Fibroblast of villous mesenchyme (primary cell): ENCODE measurements around the gene AKT1S1. TPM values are rescaled to one million over a fixed set of nuclear protein-coding genes. Genes with fewer than 3 reads are reported as not detected.
"Not testable (repeated sequence)": the region's sequence is repeated elsewhere in the genome, so short reads cannot be mapped to it uniquely, and the experiment has no call there.

Experiments used
- DNase-seq: peaks from one replicate; pipeline ENCODE4 v3.0.0-alpha.2; 2010; ENCODE audit warnings: low read depth
- H3K4me3 ChIP-seq: 2 replicates; pipeline ENCODE4 v1.5.1; 2011; ENCODE audit warnings: low read depth, mild to moderate bottlenecking, low read length
- CTCF ChIP-seq: IDR thresholded peaks from 2 replicates; pipeline ENCODE4 v1.5.1; 2012; ENCODE audit warnings: low read depth, mild to moderate bottlenecking, low read length; ENCODE audit not compliant: insufficient read depth
- small RNA-seq: library from RNA; depleted of rRNA; stranded (forward); fragments of <200 nt; gene quantifications from one replicate; pipeline ENCODE3, GENCODE V24; 2012
- total RNA-seq: library from RNA; depleted of rRNA; stranded (reverse); fragments of >200 nt; gene quantifications from 2 replicates; pipeline ENCODE4 v1.2.3, GENCODE V29; 2012

The AKT1S1 gene
- total RNA-seq, 1 donor, result 12.5 TPM

DNA sequence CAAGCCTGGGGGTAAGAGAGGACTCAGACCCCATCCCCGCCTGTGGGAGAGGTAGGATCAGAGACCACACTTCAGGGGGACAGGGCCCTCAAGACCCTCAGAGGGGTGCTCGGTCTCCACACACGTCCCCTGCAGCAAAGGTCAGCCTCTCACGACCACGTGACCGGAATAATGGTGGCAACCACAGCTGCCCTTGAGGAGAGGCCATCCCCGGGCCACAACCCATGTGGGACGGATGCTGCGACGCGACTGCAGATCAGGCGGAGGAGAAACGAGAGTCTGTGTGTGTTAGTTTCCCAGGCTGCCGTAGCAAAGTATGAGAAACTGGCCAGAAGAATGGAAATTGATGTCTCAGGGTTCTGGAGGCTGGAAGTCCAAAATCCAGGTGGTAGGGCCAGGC lies 50.1 kb downstream of the AKT1S1 start:
- DNase-seq, result no peak
- no peak overlapping the region for H3K4me3 ChIP-seq
- no peak for TF ChIP-seq CTCF

GRCh38 chr19:49824662-49825061 lies 52.5 kb downstream of the AKT1S1 start:
- TF ChIP-seq CTCF, result no peak
- DNase-seq, result no peak
- no peak overlapping the region for H3K4me3 ChIP-seq

DNA sequence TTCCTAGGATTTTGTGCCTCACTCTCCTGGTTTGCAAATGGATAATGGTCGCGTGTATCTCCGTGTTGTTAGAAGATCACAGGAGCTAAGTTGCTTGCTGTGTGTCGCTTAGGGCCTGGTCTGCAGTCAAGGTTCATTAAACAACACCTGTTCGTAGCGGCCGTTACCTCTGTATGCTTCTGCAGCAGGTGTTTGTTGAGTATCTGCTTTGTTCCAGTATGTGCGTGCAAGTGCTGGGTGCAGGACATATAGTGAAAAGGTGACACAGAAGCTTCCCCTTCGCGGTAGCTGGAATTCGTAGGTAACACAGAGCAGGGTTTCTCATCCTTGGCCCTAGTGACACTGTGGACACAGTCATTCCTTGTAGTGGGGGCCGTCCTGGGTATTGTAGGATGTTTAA lies 53.7 kb downstream of the AKT1S1 start:
- no peak overlapping the region for H3K4me3 ChIP-seq
- DNase-seq, result no peak
- TF ChIP-seq CTCF, result no peak

DNA sequence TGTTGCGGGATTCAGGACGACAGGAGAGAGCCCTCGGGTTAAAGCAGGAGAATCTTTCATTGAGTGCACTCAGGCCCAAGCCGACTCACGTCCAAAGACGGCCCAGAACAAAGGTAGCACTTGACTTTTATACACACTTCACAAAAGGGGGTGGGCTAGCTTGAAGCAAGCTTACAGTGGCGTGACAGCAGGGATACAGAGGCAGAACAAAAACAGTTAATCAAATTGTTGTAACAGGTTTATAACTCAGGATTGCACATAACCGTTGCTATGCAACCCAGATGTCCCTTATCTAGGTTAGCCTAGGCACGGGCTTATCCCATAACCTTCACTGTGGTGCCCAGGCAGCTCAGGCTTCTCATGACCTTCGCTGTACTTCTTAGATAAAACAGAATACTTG lies 57.0 kb downstream of the AKT1S1 start:
- peak overlapping the region; percentile 89 for H3K4me3 ChIP-seq
- peak; percentile 98 for DNase-seq
- TF ChIP-seq CTCF, result no peak

DNA sequence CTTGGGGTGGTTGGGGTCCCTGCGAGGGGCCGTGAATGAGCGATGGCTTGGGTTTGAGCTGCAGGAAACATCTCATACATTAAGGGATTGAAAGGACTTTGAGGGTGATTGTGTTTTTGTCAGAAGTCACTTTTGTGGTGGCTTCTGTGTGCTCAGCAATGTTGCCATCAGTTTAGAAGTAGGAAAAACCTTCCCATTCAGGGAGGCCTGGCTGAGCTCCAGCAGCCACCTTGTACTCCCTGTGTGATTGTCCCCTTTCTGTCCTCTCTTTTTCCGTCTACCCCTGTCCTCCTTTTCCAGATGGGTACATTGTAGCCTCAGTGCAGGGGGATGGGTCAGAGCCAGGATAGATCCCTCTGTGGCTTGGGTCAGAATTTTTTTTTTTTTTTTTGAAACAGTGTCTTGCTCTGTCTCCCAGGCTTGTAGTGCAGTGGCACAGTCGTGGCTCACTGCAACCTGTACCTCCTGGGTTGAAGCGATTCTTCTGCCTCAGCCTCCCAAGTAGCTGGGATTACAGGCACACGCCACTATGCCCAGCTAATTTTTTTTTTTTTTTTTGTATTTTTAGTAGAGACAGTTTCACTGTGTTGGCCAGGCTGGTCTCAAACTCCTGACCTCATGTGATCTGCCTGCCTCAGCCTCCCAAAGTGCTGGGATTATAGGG lies 57.6 kb downstream of the AKT1S1 start:
- not testable (repeated sequence) for DNase-seq
- peak overlapping the region; percentile 89 for H3K4me3 ChIP-seq

Small RNA genes lying within 50 kb of the gene (small RNA-seq; reads per million reads assigned to genes)
- gene MIR4749, result not detected

Other genes with a start within 250 kb of the AKT1S1 start
- 43.2 and 44.5 TPM in 2 replicates for gene RRAS, start 237.2 kb downstream of the AKT1S1 start, total RNA-seq
- gene SCAF1, start 235.1 kb downstream of the AKT1S1 start, total RNA-seq, result 17.4 and 18.1 TPM in 2 replicates
- 49.9 and 66.5 TPM in 2 replicates for gene IRF3, start 211.5 kb downstream of the AKT1S1 start, total RNA-seq
- gene BCL2L12, start 211.4 kb downstream of the AKT1S1 start, total RNA-seq, result 4.7 and 6.8 TPM in 2 replicates
- gene PRMT1, start 200.1 kb downstream of the AKT1S1 start, total RNA-seq, result 258 and 341 TPM in 2 replicates
- under 0.01 and 0.32 TPM in 2 replicates for gene ADM5, start 187.8 kb downstream of the AKT1S1 start, total RNA-seq
- 20.0 and 32.0 TPM in 2 replicates for gene CPT1C, start 186.2 kb downstream of the AKT1S1 start, total RNA-seq
- gene TSKS, start 114.0 kb downstream of the AKT1S1 start, total RNA-seq, result 0.43 TPM in 1 of 2 replicates, not detected in the other
- gene AP2A1, start 110.4 kb downstream of the AKT1S1 start, total RNA-seq, result 92.0 and 97.0 TPM in 2 replicates
- gene FUZ, start 64.1 kb downstream of the AKT1S1 start, total RNA-seq, result 15.1 and 19.3 TPM in 2 replicates
- 21.6 and 21.9 TPM in 2 replicates for gene MED25, start 59.1 kb downstream of the AKT1S1 start, total RNA-seq
- gene PTOV1, start 26.2 kb downstream of the AKT1S1 start, total RNA-seq, result 47.9 and 53.5 TPM in 2 replicates
- 40.2 and 64.1 TPM in 2 replicates for gene PNKP, start 9.8 kb downstream of the AKT1S1 start, total RNA-seq
- 23.3 and 27.4 TPM in 2 replicates for gene TBC1D17, start 347 bp upstream of the AKT1S1 start, total RNA-seq
- 0.43 and 0.64 TPM in 2 replicates for gene IL4I1, start 19.5 kb upstream of the AKT1S1 start, total RNA-seq
- 8.2 and 9.0 TPM in 2 replicates for gene ATF5, start 51.9 kb upstream of the AKT1S1 start, total RNA-seq
- 25.8 and 43.2 TPM in 2 replicates for gene NUP62, start 52.1 kb upstream of the AKT1S1 start, total RNA-seq
- gene SIGLEC11, start 83.8 kb upstream of the AKT1S1 start, total RNA-seq, result not detected in 2 replicates
- gene VRK3, start 148.0 kb upstream of the AKT1S1 start, total RNA-seq, result 20.3 and 28.5 TPM in 2 replicates
- 6.4 and 7.3 TPM in 2 replicates for gene ZNF473, start 148.7 kb upstream of the AKT1S1 start, total RNA-seq